8988T (cell line): ENCODE results near the gene NCOR1.
"Not testable (repeated sequence)": the region's sequence is repeated elsewhere in the genome, so short reads cannot be mapped to it uniquely, and the experiment has no call there.

Source experiments
- DNase-seq: peaks from one replicate; pipeline ENCODE4 v3.0.0; 2011

Gene NCOR1

DNA sequence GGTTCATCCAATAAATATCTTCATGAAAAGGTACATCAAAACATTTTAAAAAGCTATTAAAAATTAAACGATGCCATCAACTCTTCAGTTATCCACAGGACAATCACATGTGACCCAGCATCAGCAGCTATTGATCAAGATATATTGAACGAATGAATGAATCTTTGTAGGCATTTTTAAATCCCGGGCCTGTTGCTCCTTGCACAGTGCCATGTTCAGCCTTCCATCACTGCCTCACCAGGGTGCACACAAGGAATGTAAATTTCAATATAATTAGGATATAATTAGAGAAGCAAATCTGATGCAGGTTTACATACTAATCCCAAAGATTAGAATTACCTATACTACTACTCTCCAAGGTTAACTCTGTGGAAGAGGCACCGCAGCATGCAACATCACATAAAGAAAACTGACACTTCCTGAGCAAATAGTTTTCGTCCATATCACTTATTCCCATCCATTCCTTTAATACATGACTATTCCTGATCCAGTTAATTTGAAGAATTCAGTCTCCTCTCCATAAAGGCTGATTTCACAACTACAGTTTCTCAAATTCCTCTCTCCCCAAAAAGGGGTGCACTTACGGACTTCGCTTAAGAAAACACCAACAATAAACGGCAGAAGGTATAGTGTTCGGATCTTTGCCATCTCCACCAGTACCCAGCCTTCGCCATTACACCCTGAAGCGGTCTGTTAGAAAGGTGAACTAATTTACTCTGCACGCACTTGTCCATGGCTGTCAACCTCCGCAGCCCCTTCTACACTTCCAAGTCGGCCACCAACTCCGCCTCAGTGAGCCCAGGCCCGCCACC, 938 bp downstream of the NCOR1 start:
- DNase-seq = no peak

DNA sequence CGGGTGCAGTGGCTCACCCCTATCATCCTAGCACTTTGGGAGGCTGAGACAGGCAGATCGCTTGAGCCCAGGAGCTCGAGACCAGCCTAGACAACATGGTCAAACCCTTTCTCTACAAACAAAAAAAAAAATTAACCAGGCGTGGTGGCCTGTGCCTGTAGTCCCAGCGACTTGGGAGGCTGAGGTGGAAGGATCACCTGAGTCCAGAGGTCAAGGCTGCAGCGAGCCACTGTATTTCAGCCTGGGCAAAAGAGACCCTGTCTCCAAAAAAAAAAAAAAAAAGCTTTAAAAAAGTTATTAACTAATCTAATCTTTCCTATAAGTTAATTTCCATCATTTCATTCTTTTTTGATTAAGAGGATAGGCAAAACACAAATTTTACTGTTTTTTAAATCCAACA, 2.5 kb downstream of the NCOR1 start:
- DNase-seq = no peak

DNA sequence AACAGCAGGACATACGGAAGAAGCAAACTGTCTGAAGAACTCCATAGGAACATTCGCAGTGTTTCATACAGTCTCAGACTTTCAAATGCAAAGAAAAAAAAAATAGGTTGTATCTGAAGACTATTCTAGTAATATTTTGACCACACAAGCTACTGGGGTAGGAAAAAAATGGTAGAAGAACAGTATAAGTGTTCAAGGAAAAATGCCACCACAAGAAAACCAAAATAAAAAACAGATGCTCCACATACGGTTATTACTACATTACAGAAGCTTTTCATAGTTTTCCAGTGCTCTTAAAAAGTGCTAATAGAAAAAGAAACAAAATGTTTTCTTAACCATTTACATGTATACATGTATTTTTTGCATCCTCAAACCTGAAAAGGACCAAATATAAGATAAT, 3.7 kb downstream of the NCOR1 start:
- no peak for DNase-seq

DNA sequence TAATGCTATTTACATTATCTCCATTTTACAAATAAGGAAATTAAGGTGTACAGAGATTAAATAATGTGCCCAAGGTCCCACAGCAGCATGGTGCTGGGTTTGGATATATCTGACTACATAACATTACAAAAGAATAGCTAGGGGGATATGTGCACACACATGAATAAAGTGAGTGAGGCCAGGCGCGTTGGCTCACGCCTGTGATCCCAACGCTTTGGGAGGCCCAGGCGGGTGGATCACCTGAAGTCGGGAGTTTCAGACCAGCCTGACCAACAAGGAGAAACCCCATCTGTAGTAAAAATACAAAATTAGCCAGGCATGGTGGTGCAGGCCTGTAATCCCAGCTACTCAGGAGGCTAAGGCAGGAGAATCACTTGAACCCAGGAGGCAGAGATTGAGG, 10.6 kb downstream of the NCOR1 start:
- DNase-seq = not testable (repeated sequence)

DNA sequence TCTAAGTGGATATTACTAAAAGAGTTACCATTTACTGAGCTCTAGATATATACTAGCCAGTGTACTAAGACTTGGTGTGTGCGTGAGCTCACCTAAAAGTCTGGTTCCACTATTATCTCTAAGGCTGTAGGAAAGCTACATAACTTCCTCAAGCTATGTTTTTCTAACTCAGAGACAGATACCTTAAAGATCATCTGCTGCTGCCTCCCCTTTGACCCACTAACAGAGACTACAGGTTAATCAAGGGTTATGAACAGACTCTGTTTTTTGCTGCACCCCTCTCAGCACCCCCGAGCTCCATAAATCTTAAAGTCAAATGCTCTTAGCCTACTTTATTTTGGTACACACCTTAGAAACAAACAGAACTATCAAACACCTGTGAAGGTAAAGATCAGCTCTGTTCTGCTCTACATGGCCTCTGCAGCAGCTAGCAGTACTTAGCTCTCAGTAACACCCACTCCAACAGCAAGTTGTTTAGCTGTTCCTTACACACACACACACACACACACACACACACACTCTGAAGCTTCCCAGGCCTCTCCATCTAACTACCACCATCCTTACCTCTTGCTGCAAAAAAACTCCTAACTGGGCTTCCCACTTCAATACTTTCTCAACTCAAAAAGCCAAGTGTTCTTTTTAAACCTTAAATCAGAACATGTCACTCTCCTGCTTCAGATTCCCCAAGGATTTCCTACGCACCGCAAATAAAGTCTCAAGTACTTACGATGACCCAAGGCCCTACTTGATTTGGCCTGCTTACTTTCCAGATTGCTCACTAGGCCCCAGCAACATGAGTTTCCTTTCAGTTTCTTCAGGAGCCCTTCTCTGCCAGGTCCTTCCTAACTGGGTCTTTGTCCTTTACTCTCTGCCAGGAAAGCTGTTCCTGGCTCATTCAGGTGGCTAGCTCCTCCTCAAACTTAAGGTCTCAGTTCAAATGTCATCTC, 12.5 kb downstream of the NCOR1 start:
- DNase-seq = not testable (repeated sequence)

DNA sequence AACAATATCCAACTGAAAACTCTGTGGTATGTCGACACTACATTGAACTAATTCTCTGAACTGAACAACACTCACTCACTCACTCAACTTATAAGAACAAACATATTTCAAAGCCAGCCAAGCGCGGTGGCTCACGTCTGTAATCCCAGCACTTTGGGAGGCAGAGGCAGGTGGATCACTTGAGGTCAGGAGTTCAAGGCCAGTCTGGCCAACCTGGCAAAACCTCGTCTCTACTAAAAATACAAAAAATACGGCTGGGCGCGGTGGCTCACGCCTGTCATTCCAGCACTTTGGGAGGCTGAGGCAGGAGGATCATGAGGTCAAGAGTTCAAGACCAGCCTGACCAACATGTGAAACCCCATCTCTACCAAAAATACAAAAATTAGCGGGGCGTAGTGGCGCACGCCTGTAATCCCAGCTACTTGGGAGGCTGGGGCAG, 13.6 kb downstream of the NCOR1 start:
- not testable (repeated sequence) for DNase-seq

DNA sequence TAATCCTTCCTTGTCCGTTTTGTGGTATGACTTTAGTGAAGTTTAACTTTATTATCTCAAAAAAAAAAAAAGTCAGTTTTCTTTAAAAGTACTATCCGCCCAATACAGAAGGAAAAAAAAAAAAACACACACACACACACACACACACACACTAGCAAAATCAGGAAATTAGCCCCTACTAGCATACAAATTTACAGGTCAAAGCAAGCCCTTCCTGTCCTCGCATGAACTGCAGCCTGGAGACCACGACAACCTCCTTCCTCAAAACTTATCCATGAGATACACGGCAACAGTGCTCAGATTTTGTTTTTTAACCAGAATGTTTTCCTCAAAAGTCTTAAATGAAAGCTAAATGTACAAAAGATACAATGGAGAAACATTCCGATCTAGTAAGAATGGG, 16.2 kb downstream of the NCOR1 start:
- DNase-seq = no peak

DNA sequence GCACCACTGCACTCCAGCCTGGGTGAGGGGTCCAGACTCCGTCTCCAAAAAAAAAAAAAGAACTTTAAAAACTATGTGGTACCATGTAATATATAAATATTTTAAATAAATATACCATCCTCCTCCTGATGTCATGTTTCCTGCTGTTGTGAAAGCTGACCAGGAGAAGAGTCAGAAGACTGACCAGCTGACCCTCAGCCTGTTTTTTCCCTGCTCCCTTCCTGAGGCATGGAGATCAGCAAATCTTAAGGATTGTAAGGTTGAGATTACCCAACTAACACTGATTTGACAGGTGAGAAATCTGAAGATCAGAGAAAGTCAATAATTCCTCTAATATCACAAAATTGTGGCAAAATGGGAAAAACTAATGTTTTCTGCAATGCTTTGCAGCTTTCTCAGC, 18.1 kb downstream of the NCOR1 start:
- DNase-seq = no peak

DNA sequence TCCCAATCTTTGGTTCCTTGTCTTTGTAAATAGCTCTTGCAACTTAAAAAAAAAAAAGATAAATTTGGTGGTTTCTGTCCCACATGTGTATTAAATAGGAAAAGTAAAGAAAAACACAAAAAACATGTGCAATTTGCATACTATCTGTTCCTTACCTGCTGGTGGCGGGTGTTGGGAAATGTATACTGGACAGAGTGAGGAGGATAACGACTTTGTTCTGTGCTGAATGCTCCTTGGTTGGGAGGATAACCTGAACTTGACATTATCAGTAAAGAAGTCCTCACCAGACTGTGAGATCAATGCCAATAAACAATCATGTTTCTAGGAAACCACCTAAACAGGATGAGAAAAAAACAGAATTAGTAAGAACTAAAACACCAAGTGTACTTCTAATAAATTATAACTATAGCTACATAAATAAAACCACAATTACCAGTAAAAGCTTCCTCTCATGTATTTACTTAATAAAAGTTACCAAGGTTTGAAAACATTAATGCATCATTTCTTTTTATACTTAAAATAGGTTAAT, 21.0 kb downstream of the NCOR1 start:
- not testable (repeated sequence) for DNase-seq

DNA sequence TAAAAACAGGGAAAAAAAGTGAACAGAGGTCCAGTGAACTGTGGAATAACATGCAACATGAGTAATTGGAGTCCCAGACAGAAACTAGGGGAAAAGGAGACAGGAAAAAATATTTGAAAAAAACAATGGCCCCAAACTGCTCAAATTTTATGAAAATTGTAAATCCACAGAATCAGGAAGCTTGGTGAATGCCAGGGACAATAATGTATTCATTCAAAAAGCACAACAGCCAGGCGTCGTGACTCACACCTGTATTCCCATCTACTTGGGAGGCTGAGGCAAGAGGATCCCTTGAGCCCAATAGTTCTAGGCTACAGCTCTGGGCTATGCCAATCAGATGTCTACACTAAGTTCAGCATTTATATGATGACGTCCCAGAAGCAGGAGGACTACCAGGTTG, 23.7 kb downstream of the NCOR1 start:
- DNase-seq = no peak

DNA sequence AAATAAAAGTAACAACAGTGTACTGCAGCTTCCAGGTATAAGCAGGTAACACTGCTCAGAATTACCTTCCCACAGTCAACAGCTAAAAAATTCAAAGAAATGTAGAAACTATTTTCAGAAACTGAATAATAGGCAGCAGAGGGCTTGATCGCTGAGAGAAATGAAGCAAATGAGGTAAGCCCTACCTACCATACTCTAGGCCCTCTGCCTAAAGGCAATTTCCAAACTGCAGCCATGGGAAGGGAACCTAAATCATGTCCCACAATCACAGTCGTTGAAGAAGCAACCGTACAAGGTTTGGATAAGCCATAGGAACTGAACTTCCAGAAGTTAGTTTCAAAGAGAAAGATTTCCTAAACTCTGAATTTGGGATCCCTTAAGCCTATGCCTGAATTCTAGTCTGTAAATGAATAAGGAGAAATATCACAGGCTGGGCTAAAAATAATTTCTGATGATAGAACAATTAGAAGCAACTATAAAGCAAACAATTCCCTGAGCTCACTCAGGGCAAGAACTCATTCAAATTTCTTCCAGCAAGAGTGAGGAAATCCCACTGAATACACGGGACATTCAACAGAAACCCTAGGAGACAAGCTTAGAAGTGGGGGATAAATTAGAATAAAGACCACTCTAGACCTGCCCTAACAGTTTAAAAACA, 24.5 kb downstream of the NCOR1 start:
- DNase-seq = no peak

DNA sequence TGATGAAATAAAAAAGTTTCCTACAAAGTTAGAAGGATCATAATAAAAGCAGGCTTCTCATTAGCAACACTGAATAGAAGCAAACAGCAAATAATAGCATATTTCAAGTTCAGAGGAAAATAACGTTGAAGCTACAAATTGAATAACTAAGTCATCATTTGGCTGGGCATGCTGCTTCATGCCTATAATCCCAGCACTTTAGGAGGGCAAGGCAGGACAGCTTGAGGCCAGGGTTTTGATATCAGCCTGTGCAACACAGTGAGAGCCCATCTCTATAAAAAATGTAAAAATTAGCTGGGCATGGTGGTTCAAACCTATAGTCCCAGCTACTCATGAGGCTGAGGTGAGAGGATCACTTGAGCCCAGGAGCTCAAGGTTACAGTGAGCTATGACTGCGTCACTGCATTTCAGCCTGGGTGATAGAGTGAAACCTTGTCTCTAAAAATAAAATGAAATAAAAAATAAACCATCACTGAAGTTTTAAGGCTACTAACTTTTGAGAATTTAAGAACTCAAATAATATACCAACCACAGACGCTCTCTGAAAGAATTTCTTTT, 25.5 kb downstream of the NCOR1 start:
- DNase-seq = no peak

DNA sequence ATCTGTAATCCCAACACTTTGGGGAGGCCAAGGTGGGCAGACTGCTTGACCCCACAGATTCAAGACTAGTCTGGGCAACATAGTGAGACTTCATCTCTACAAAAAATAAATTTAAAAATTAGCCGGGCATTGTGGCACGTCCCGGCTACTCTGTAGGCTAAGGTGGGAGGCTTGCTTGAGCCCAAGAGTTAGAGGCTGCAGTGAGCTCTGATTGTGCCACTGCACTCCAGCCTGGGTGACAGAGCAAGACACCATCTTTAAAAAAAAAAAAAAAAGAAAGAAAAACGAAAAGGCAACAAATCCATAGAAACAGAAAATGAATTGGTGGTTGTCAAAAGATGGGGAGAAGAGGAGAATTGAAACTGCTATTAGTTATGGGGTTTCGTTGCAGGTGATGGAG, 27.7 kb downstream of the NCOR1 start:
- no peak for DNase-seq

DNA sequence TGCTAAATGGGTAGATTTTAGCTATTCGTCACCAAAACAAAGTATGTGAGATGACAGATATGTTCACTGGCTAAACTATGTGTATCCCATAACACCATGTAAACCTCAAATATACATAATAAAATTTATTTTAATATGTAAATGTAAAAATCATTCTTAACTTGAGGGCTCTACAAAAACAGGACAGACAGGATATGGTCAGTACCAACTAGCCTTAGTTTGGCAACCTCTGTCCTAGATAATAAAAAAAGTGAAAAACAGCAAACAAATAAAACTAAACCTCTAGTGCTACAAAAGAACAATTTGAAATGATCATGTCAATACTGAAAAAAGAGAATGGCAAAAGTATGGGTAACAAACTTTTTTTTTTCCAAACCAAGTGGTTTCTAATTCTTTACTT, 33.8 kb downstream of the NCOR1 start:
- no peak for DNase-seq

DNA sequence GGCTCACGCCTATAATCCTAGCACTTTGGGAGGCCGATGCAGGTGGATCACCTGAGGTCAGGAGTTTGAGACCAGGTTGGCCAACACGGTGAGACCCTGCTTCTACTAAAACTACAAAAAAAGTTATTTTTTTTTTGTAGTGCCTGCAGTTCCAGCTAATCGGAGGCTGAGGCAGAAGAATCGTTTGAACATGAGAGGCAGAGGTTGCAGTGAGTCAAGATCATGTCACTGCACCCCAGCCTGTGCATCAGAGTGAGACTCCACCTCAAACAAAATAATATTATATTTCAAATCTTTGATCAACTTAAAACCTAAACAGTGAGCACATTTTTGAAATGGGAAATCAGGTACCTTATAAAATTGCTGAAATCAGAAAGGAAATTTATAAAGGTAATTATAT, 36.5 kb downstream of the NCOR1 start:
- no peak for DNase-seq

DNA sequence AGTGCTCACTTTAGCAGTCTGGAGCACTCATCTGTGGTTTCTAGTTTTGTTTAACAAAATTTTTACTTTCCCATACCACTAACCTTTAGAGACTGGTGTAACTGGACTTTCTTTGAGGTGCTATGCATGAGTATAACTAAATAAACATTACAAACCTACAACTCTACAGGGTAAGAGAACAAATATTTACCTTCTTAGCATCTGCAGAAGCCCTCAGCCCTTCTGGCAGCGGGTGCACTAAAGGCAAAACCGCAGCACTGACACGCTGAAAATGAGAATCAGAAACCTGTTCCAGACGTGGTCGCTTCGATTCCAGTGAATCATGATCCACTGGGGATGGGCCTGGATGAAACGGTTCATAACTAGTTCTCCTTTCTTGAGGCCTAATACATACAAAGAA, 43.7 kb downstream of the NCOR1 start:
- DNase-seq = no peak

DNA sequence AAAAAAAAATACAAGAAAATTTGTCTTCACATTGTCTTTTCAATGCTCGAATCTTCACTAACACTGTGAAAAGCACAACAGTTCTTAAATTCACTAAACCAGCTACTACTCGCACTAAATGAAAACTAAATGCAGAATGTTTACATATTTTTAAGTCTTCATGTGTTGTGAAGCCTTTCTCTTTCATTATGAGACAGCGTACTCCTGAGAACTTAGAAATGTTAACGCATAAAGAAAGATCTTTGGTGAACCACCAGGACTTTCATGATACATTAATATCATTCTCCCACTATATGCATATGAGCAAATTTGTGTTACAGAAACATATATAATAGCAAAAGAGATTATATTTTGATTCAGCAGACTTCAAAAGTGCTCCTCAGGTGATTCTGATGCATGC, 48.6 kb downstream of the NCOR1 start:
- DNase-seq = not testable (repeated sequence)

DNA sequence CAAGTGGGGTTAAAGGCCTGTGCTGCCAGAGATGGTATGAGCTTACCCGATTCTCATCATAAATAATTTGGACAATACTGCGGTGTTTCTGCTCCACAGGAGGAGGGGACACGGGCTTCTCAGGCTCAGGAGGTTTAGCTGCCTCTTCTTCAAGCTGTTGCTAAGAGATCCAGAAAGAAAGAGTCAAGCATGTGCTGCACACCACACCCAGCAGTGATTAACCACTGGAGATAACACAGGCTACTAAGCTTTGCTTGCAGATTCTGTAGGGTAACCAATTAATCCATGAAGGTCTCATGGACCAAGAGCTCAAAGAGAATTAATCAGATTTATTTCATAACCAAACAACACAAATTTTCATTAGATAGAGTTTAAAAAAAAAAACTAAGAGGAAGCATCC, 56.6 kb downstream of the NCOR1 start:
- DNase-seq = no peak

DNA sequence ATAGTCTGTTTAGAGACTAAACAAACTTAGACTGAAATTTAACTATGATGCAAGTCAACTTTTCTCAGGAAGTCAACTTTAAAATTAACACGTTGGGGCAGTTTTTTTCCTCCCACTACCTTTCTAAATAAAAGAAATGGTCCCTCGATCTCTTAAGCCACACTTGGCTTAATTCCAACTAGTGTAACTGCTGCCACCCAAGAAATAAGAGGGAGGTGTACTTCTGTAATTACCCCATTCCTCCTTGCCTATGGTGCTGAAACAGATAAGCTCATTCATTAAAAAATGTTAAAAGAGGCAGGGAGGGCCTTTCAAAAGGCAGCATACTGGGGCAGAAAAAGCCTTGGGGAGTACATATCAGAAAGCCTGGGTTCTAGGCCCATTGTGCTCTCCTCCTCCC, 59.8 kb downstream of the NCOR1 start:
- DNase-seq = no peak

DNA sequence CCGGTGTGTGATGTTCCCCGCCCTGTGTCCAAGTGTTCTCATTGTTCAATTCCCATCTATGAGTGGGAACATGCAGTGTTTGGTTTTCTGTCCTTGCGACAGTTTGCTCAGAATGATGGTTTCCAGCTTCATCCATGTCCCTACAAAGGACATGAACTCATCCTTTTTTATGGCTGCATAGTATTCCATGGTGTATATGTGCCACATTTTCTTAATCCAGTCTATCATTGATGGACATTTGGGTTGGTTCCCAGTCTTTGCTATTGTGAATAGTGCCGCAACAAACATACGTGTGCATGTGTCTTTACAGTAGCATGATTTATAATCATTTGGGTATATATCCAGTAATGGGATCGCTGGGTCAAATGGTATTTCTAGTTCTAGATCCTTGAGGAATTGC, 63.0 kb downstream of the NCOR1 start:
- DNase-seq = not testable (repeated sequence)

DNA sequence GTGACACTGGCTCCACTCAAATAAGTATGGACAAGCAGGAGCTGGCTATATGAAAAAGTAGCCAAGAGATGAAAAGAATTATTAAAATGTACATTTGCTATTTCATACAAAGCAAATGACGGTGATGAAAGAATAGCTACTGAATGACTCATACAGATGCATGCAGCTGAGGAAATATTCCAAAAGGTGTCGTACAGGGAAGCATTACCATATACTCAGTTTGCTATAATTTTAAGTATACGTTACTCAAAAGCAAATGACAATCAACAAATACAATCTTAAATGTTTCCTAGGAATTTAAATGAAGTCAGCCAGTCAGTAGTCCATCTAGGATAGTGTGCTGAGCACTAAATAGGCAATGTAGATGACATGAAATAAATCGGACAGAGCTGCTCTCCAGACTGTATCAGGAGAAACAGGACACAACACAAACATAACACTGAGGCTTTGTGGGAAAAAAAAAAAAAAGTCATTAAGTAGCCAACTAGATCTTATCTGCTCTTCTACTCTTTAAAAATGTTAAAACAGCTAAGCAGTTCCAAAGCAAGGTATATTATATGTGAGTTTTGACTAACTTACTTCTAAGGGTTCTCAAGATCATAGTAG, 65.0 kb downstream of the NCOR1 start:
- DNase-seq = no peak

DNA sequence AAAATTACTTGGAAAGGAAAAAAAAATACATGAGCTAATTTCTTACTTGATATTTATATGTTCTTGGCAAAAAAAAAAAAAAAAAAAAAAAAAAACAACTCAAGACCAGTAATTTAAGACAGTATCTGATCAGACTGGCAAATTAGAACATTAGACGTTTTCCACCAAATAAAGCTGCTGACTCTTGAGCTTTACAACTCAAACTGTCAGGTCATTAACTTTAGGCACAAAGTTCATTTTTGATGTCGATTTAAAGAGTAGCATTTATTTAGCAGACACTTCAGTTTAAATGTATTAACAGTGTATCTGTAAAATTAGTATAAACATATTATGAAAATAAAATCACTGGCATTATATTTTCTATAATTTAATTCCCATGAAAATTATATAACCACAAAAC, 66.7 kb downstream of the NCOR1 start:
- no peak for DNase-seq
